GM12872 (cell line): ENCODE data around the gene MYL3.

ENCODE experiments used
- CTCF ChIP-seq: IDR thresholded peaks from 3 replicates; pipeline ENCODE4 v1.5.1; 2011; ENCODE audit warnings: low read depth, mild to moderate bottlenecking, low read length, moderate library complexity; ENCODE audit not compliant: insufficient read depth

Gene MYL3

GRCh38 chr3:46863261-46863782 is at the start of gene MYL3:
TSS of gene MYL3 (minus strand) at chr3:46863444. CDS start at chr3:46863390, 54 bp downstream.
- TF ChIP-seq CTCF = no peak

- no peak for TF ChIP-seq CTCF
Observed at GRCh38 chr3:46912986-46913385, 49.7 kb upstream of the MYL3 start.

- TF ChIP-seq CTCF = no peak
Observed at GRCh38 chr3:46910166-46910760, 47.0 kb upstream of the MYL3 start.

- TF ChIP-seq CTCF = peak; percentile 92
Observed at GRCh38 chr3:46909535-46910161, 46.4 kb upstream of the MYL3 start.

GRCh38 chr3:46908986-46909534 is 45.8 kb upstream of the MYL3 start:
- TF ChIP-seq CTCF = no peak

GRCh38 chr3:46908294-46908985 is 45.2 kb upstream of the MYL3 start:
- no peak for TF ChIP-seq CTCF

GRCh38 chr3:46907960-46908293 is 44.7 kb upstream of the MYL3 start:
- TF ChIP-seq CTCF = no peak
